ENCODE data around the gene TIMM44. TPM values are rescaled to one million over a fixed set of nuclear protein-coding genes. Genes with fewer than 3 reads are reported as not detected.

Gene TIMM44
- total RNA-seq, 2 experiments from 2014 or later = 66.5 to 68.5 TPM

DNA sequence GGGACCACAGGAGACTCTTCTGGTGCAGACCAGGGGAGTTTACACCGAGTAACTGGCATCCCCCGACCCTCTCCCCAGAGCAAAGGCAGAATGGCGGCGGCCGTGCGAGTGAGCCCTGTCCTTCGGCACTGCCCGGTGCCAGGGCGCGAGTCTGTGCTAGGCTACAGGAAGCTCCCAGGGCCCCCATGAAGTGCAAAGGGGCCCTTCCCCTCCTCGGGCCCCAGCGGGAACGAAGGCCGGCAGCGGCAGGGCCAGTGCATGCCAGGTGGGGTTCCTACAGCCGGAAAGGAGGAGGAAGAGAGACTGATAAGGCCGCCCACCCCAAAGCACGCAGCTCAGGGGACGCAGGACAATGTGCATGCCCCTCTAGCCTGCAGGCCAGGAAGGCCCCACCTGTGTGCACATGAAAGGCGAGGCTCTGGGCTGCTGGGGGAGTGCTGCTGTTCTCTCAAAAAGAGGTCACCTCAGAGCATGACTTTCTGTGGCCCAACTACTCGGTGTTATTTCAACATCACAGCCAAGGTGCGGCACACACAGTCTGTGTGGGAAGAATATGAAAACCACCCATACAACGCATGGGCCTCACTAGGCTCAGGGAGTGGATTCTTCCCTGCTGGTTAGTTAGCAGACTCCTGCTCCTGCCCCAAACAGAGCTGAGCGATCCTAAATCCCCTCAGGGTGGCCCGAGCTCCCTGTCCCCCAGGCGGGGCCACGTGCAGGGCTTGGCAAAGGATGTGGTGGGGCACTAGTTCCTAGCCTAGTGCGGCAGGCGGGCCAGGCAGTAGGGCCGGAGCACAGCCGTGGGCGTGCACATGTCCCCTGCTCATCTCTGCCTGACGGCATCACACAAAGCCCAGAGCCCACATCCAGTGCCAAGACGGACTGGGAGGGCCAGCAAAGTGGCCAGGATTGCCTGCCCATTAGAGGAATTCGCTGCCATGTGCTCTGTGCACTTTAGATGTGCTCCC is 28.4 kb upstream of the TIMM44 start:
- H3K4me1 Mint-ChIP-seq (ENCODE audit: low read depth) = no peaks in the 10 kb centered on the region

DNA sequence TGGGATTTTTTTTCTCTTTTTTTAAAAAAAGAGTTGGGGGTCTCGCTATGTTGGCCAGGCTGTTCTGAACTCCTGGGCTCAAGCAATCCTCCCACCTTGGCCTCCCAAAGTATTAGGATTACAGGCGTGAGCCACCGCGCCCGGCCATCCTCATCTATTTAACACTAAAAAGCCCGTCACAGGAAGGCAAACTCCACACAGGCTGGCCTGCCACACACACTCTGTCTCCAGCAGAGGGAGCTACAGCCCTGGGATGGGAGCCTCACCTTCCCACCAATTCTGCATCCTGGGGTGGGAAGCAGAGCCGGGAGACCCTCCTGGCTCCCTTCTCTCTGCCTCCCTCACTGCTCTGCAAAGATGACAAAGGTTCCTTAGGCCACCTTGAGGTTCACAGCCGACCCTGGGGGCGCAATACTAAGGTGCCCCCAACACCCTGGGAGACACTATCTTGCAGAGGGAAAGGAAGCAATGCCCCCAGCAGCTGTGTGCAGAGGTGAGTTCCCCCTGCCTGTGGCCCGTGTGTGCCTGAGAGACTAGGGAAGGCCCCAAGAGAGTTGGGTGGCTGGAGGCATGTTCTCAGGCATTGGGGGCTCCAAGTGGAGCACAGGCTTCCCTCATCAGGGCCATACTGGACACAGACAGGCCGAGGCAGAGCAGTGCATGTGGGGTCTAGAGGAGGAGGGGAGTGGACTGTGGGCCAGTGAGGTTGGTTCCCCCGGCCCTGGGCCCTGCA is 27.4 kb upstream of the TIMM44 start:
- intact Hi-C loops (cut with micrococcal nuclease) = no loop called here
- peaks cover 17% of the 10 kb centered on the region for H3K36me3 Mint-ChIP-seq
- H3K4me3 Mint-ChIP-seq = no peak overlapping the region
- ChIA-PET CTCF (interaction anchor here (0.6 to 3.7 kb wide), 19 partner anchors 8 to 374 kb away, joined by 3 to 20 read pairs (median 3); partner anchors contain the start of genes FBN3 and TIMM44), POLR2A (no interaction called here)
- H3K4me1 Mint-ChIP-seq (ENCODE audit: low read depth) = no peaks in the 10 kb centered on the region
- peak; percentile 36 for DNase-seq
- no peaks in the 10 kb centered on the region for H3K9me3 Mint-ChIP-seq
- H3K27me3 Mint-ChIP-seq = no peaks in the 10 kb centered on the region
- no peak overlapping the region for H3K27ac Mint-ChIP-seq

More for the DNA sequence above, 28.4 kb upstream of the TIMM44 start:
- no peaks in the 10 kb centered on the region for H3K27me3 Mint-ChIP-seq
- no peaks in the 10 kb centered on the region for H3K9me3 Mint-ChIP-seq
- intact Hi-C loops (cut with micrococcal nuclease) = no loop called here
- no peak overlapping the region for H3K4me3 Mint-ChIP-seq
- no peak for DNase-seq
- ChIA-PET POLR2A (no interaction called here), CTCF (interaction anchor here (0.8 to 3.7 kb wide), 7 partner anchors 9 to 35 kb away, joined by 3 to 20 read pairs (median 4); partner anchors contain the start of gene TIMM44)
- H3K36me3 Mint-ChIP-seq = peaks cover 13% of the 10 kb centered on the region
- H3K27ac Mint-ChIP-seq = no peak overlapping the region

DNA sequence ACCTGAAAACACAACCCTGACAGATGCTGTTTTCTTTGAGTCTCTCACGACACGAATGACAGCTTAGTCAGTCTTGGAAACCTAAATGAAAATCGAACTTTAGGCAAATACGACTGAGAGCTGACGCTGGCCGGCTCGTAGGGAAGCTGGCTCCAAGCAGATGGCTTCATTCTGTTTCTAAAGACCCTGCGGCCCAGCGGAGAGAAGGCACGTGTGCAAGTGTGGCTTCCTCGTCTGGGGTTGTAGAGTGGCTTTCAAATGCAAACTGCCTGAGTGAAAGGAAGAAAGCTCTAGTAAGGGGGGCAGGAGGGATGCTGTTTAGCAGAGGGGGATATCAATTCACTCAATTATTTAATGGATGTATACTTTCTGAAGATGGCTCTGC is 26.1 kb upstream of the TIMM44 start:
- no peaks in the 10 kb centered on the region for H3K9me3 Mint-ChIP-seq
- CTCF ChIA-PET = interaction anchor here (0.7 to 3.7 kb wide), 7 partner anchors 26 to 169 kb away, joined by 3 to 20 read pairs (median 4); partner anchors contain the start of genes SNAPC2 and TIMM44

DNA sequence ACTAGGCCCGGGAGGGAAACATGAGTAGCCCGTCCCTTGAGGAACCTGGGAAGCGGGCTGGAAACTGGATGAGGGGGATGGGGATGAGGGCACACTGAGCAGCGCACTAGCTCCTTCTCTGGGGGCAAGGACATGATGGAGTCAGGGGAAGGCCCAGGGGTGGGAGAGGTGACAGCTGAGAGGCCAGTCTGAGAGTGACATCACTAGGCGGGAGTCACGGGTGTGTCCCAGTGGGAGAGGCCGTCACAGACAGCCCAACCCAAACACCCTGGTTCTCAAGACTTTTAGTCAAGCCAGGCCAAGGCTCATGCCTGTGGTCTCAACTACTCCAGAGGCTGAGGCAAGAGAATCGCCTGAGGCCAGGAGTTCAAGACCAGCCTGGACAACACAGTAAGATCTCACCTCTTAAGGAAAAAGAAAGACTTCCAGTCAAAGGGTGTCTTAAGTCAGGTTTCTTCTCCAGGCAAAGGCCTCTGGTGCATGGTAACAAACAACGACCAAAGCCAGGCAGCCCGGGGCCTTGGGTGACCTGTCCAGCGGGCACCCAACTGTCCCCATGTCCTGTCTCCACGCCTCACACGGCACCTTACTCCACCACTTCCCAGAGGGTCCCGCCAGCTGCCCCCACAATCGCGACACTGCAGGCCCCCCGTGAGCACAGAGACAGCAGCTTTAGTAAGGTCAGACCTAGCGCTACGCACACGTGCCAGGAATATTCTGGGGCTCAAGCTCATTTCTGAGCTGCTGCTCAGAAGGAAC is 25.5 kb upstream of the TIMM44 start:
- no peak for DNase-seq
- intact Hi-C loops (cut with micrococcal nuclease) = no loop called here
- POLR2A ChIA-PET = no interaction called here

More for the DNA sequence above, 26.1 kb upstream of the TIMM44 start:
- H3K27me3 Mint-ChIP-seq = no peaks in the 10 kb centered on the region
- no peaks in the 10 kb centered on the region for H3K4me1 Mint-ChIP-seq (ENCODE audit: low read depth)
- intact Hi-C loops (cut with micrococcal nuclease) = no loop called here
- no peak overlapping the region for H3K27ac Mint-ChIP-seq
- DNase-seq = no peak
- H3K4me3 Mint-ChIP-seq = no peak overlapping the region
- POLR2A ChIA-PET = no interaction called here
- H3K36me3 Mint-ChIP-seq = peaks cover 20% of the 10 kb centered on the region

DNA sequence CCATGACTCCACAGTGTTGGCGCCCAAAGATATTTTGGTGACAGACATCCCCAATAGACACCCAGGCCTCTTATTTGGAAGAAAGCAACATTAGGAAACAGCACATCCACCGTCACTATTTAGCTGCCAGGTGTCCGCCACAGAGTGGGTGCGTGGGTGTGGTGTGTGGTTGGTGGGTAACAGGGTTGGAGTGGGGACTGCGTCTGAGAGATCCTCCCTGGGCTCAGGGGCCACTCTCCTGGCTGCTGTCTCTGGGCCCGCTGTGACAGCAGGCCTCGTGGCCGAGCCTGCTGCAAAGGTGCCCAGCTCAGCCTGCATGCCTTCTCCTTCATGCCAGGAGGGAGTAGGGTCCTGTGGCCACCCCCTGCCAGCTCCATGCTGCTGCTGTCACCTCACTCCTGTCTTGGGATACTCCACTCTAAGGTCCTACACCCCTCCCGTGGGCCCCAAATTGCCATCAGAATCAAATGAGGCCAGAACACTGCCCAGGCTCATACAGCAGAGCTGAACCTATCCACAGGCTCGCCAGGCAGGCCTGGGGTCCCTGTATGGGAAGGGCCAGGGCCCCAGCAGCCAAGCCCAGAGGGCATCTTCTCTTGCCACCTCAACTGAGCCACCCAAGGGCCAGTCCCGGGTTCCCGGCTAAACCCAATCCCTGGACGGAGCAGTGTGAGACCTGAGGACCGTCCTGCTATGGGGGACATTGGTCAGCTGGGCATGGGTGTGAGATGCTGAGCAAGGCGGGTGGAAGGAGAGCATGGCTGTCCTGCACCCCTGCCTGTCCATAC is 24.7 kb upstream of the TIMM44 start:
- H3K4me1 Mint-ChIP-seq (ENCODE audit: low read depth) = no peaks in the 10 kb centered on the region
- H3K36me3 Mint-ChIP-seq = peaks cover 13% of the 10 kb centered on the region
- ChIA-PET CTCF (interaction anchor here (1.5 to 3.7 kb wide), 2 partner anchors 25 to 35 kb away, joined by 3 to 20 read pairs; partner anchors contain the start of gene TIMM44), POLR2A (no interaction called here)
- H3K27me3 Mint-ChIP-seq = no peaks in the 10 kb centered on the region
- no peak overlapping the region for H3K4me3 Mint-ChIP-seq
- intact Hi-C loops (cut with micrococcal nuclease) = no loop called here
- H3K27ac Mint-ChIP-seq = no peak overlapping the region
- DNase-seq = no peak
- H3K9me3 Mint-ChIP-seq = no peaks in the 10 kb centered on the region

More for the DNA sequence above, 25.5 kb upstream of the TIMM44 start:
- CTCF ChIA-PET = interaction anchor here (0.7 to 3.7 kb wide), 4 partner anchors 25 to 169 kb away, joined by 3 to 20 read pairs (median 4); partner anchors contain the start of gene TIMM44
- H3K4me1 Mint-ChIP-seq (ENCODE audit: low read depth) = no peaks in the 10 kb centered on the region
- no peak overlapping the region for H3K27ac Mint-ChIP-seq
- H3K4me3 Mint-ChIP-seq = no peak overlapping the region
- H3K27me3 Mint-ChIP-seq = no peaks in the 10 kb centered on the region
- no peaks in the 10 kb centered on the region for H3K9me3 Mint-ChIP-seq
- peaks cover 16% of the 10 kb centered on the region for H3K36me3 Mint-ChIP-seq

DNA sequence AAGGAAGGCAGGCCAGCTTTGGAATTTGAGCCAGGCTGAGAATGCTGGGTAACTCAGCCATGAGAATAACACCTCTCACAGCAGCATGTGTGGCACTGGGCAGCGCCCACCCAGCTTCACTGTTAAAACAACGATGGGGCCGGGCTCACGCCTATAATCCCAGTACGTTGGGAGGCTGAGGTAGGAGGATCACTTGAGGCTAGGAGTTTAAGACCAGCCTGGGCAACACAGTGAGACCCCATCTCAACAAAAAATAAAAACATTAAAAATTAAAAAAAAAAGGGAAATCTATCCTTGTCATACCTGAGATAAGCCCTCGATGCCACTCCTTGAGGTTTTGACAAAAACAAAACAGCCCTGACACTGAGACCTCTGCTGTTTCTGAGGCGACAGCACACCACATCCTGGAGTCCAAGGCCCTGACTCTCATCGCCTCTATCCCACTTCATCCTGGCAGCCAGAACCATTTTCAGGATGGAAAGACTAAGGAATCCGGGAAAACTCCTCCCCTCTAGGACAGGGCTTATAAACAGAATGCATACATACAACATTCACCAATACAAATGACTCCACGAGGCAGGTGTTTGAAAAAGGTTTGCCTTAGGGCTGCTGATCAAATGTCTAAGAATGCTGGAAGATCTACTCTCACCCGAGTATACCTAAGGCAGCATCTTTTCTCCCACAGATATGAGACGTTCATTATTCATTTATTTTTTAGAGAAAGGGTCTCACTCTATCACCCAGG is 22.6 kb upstream of the TIMM44 start:
- H3K4me3 Mint-ChIP-seq = no peak overlapping the region
- ChIA-PET CTCF (no interaction called here), POLR2A (no interaction called here)
- no peak for DNase-seq
- H3K27ac Mint-ChIP-seq = no peak overlapping the region
- H3K27me3 Mint-ChIP-seq = no peaks in the 10 kb centered on the region
- H3K4me1 Mint-ChIP-seq (ENCODE audit: low read depth) = no peaks in the 10 kb centered on the region
- H3K36me3 Mint-ChIP-seq = peaks cover 19% of the 10 kb centered on the region
- H3K9me3 Mint-ChIP-seq = no peaks in the 10 kb centered on the region
- intact Hi-C loops (cut with micrococcal nuclease) = no loop called here

DNA sequence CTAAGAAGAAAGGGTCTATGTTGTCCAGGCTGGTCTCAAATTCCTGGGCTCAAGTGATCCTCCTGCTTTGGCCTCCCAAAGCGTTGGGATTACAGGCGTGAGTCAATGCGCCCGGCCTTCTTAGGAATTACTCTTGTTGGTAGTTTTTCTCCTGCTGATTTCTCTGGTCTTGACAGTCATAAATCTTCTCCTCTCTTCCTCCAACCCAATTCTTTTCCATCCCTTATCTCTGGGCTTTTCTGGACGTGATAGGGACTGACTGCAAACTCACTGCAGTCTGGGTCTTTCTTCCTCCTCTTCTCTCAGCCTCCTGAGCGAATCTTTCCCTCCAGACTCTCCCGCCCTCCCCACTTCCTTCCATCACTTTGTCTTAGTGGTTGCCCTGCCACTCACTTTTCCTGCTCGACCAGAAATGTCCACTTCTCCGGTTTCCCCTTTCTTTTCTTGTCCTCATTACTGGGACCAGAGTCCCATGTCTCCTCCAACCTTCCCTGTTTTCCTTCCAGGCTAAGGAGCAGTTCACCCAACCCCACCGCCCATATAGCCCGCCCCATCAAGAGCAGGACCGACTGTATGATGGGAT is 21.9 kb upstream of the TIMM44 start:
- Mint-ChIP-seq H3K36me3 (peaks cover 19% of the 10 kb centered on the region), H3K4me1 (ENCODE audit: low read depth) (no peaks in the 10 kb centered on the region), H3K27me3 (no peaks in the 10 kb centered on the region), H3K9me3 (no peaks in the 10 kb centered on the region), H3K4me3 (no peak overlapping the region), H3K27ac (no peak overlapping the region)
- ChIA-PET CTCF (interaction anchor here (1.1 kb wide), 1 partner anchor 21 kb away, joined by 5 read pairs; no protein-coding TSS in a partner anchor), POLR2A (no interaction called here)
- no peak for DNase-seq
- intact Hi-C loops (cut with micrococcal nuclease) = no loop called here

DNA sequence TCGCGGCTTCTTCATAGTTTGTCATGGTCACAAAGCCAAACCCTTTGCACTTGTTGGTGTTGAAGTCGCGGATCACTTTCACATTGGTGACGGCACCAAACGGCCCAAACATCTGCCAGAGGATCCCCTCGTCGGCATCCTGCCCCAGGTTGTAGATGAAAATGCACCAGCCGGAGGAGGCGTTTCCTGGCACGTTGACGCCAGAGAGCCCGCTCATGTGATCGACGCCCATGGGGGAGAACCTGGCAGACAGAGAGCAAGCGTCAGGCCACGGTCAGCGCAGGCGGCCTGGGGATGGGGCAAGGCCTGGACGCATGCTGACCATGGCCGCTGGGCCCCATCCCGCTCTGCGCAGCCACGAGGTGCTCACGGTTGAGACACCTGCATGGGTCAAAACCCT is 20.1 kb upstream of the TIMM44 start:
- H3K27me3 Mint-ChIP-seq = no peaks in the 10 kb centered on the region
- H3K27ac Mint-ChIP-seq = no peak overlapping the region
- ChIA-PET CTCF (no interaction called here), POLR2A (no interaction called here)
- H3K4me1 Mint-ChIP-seq (ENCODE audit: low read depth) = no peaks in the 10 kb centered on the region
- DNase-seq = no peak
- no peak overlapping the region for H3K4me3 Mint-ChIP-seq
- peaks cover 19% of the 10 kb centered on the region for H3K36me3 Mint-ChIP-seq
- intact Hi-C loops (cut with micrococcal nuclease) = no loop called here
- no peaks in the 10 kb centered on the region for H3K9me3 Mint-ChIP-seq

DNA sequence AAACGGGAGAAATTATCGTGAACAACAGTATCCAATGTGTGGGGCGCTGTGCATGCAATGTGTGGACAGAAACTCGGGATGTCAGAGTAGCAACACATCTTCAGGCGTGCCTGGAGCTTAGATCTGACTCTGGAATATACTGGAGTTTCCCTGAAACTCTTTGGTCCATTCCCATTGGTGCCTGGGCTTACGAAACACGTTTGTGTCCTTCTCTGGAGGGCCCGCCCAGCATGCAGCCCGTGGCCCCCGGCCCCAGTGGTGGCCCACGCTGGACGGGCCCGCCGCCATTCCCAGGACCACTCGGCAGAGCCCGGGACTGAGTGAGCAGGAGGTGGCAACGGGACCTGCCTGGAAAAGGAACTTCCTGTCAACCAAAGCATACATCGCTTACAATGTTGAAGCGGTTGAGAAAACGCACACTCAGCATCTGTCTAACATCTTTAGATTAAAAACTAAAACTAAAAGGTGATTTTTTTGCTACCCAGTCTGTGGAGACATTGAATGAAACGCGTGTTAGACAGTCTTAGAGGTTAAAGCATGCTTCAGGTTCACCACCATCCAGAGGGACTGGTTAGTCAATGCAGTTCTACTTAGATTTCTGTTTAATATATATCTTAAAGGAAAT is 19.3 kb upstream of the TIMM44 start:
- CTCF ChIA-PET = interaction anchor here (1.0 kb wide), 1 partner anchor 8 kb away, joined by 4 read pairs; no protein-coding TSS in a partner anchor
- H3K27ac Mint-ChIP-seq = no peak overlapping the region

DNA sequence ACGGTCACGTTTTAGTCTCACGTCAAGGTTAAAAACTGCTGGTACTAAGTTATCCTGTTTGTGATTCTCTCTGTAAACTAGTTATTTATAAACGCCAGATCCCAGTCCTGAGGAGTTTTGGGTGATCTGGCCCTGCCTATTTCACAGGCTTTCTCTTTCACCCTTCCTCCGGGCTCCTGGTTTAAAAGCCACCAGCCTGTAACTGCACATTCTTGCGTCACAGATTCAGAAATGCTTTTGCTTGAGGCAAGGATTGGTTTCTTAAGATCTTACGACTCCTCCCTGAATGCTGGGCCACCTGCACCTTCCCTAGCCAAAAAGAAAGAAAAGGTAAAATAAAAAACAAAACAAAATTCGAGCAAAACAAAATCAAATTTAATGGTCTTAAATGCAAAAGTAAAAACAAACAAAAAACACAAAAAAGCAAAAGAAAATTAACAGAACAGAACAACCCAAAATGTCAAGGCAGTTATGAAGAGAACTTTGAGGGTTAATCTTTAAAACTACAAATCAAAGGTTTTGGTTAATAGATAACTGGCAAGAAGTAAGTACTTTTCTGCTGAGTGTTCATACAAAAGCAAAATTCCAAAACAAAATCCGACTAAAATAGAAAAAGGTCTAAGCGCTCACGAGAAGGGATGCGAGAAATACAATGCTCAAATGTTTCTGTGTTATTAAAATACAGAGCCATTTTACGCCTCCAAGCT is 18.6 kb upstream of the TIMM44 start:
- DNase-seq = no peak
- no peak overlapping the region for H3K27ac Mint-ChIP-seq
- POLR2A ChIA-PET = no interaction called here
- H3K4me3 Mint-ChIP-seq = no peak overlapping the region
- CTCF ChIA-PET = interaction anchor here (1.0 kb wide), 1 partner anchor 9 kb away, joined by 4 read pairs; no protein-coding TSS in a partner anchor
- H3K4me1 Mint-ChIP-seq (ENCODE audit: low read depth) = no peaks in the 10 kb centered on the region
- H3K9me3 Mint-ChIP-seq = no peaks in the 10 kb centered on the region
- intact Hi-C loops (cut with micrococcal nuclease) = no loop called here
- H3K27me3 Mint-ChIP-seq = no peaks in the 10 kb centered on the region
- peaks cover 19% of the 10 kb centered on the region for H3K36me3 Mint-ChIP-seq

More for the DNA sequence above, 19.3 kb upstream of the TIMM44 start:
- POLR2A ChIA-PET = no interaction called here
- no peaks in the 10 kb centered on the region for H3K27me3 Mint-ChIP-seq
- H3K4me3 Mint-ChIP-seq = no peak overlapping the region
- H3K9me3 Mint-ChIP-seq = no peaks in the 10 kb centered on the region
- peaks cover 19% of the 10 kb centered on the region for H3K36me3 Mint-ChIP-seq
- intact Hi-C loops (cut with micrococcal nuclease) = no loop called here
- H3K4me1 Mint-ChIP-seq (ENCODE audit: low read depth) = no peaks in the 10 kb centered on the region
- no peak for DNase-seq
